NCI-H524 (cell line): ENCODE results near the gene SF1.

ENCODE experiments used
- DNase-seq, 2 experiments: peaks; one replicate each; lab custom pipeline; 2025; lab: John Stamatoyannopoulos, UW

Gene SF1

GRCh38 chr11:64745189-64745520 lies 33.2 kb downstream of the SF1 start:
- DNase-seq = peak in 1 of 2 experiments; percentile 35

- no peak for DNase-seq
Observed at GRCh38 chr11:64744544-64745188, 33.7 kb downstream of the SF1 start.

GRCh38 chr11:64743591-64744543 lies 34.5 kb downstream of the SF1 start, which contains the start of gene RASGRP2:
TSS of gene RASGRP2 (minus strand) at chr11:64744142. CDS start at chr11:64742866, 1,276 bp downstream.
- DNase-seq = peak in 1 of 2 experiments; percentile 32

GRCh38 chr11:64742889-64743590 lies 35.3 kb downstream of the SF1 start:
- no peak for DNase-seq

- peak; percentile 24 to 38 for DNase-seq
Observed at GRCh38 chr11:64742087-64742888, 36.1 kb downstream of the SF1 start.

GRCh38 chr11:64741375-64742086 lies 36.8 kb downstream of the SF1 start:
- no peak for DNase-seq

GRCh38 chr11:64739871-64740270 lies 38.5 kb downstream of the SF1 start:
- no peak for DNase-seq

- no peak for DNase-seq
Observed at GRCh38 chr11:64736654-64737053, 41.7 kb downstream of the SF1 start.

GRCh38 chr11:64735725-64736259 lies 42.5 kb downstream of the SF1 start:
- DNase-seq = no peak

GRCh38 chr11:64734811-64735724 lies 43.3 kb downstream of the SF1 start:
- no peak for DNase-seq

- DNase-seq = no peak
Observed at GRCh38 chr11:64731601-64732000, 46.7 kb downstream of the SF1 start.

GRCh38 chr11:64729851-64730382 lies 48.4 kb downstream of the SF1 start:
- DNase-seq = no peak

GRCh38 chr11:64728757-64729365 lies 49.5 kb downstream of the SF1 start:
- no peak for DNase-seq

GRCh38 chr11:64726867-64727530 lies 51.3 kb downstream of the SF1 start:
- DNase-seq = no peak

GRCh38 chr11:64726211-64726641 lies 52.1 kb downstream of the SF1 start:
- no peak for DNase-seq

GRCh38 chr11:64724863-64725532 lies 53.3 kb downstream of the SF1 start:
- no peak for DNase-seq

- DNase-seq = no peak
Observed at GRCh38 chr11:64723907-64724862, 54.2 kb downstream of the SF1 start.
